PC-3 (cell line): ENCODE measurements around the gene XCL2. TPM values are rescaled to one million over a fixed set of nuclear protein-coding genes. Genes with fewer than 3 reads are reported as not detected.

ENCODE experiments used
- ATAC-seq: fragments of 200-7000 bp; cut with Tn5 transposase; 2 replicates; pipeline ENCODE4 v1.9.1; 2020; ENCODE audit warnings: mild to moderate bottlenecking, moderate library complexity
- BruUV-seq: library from RNA; stranded (reverse); fragments of 400-500 nt; replicated peaks from 2 replicates; lab custom pipeline; 2021; lab: Mats Ljungman, UMichigan
- CTCF ChIA-PET: fragments of 300-600 bp; sonication (Branson Sonifier 250); formaldehyde crosslinking; loops from one replicate; lab custom pipeline; 2022; ENCODE audit warnings: antibody characterized with exemption; lab: Charles Lee
- POLR2A ChIA-PET: fragments of 300-600 bp; sonication (Branson Sonifier 250); formaldehyde crosslinking; loops from one replicate; lab custom pipeline; 2022; ENCODE audit warnings: antibody characterized with exemption; ENCODE audit not compliant: unreplicated experiment; lab: Charles Lee
- DNase-seq: peaks from one replicate; pipeline ENCODE4 v3.0.0-alpha.2; 2015
- H2AFZ ChIP-seq: fragments of 300-600 bp; sonication (generic); 2 replicates; pipeline ENCODE4 v1.6.0; 2016; ENCODE audit warnings: antibody characterized with exemption, low read length
- H3F3A ChIP-seq: fragments of 300-600 bp; sonication (generic); one replicate; pipeline ENCODE4 v1.6.0; 2017; ENCODE audit warnings: antibody characterized with exemption, low read length, control low read depth, mild to moderate bottlenecking; ENCODE audit not compliant: unreplicated experiment
- H3K27ac ChIP-seq: fragments of 300-600 bp; sonication (generic); 2 replicates; pipeline ENCODE4 v1.5.1; 2016; ENCODE audit warnings: mild to moderate bottlenecking, low read length
- H3K27me3 ChIP-seq: fragments of 300-600 bp; sonication (generic); 2 replicates; pipeline ENCODE4 v1.6.1; 2016; ENCODE audit warnings: low read length, mixed read lengths
- H3K36me3 ChIP-seq: fragments of 300-600 bp; sonication (generic); 2 replicates; pipeline ENCODE4 v1.6.1; 2016; ENCODE audit warnings: low read depth, mixed run types, low read length, mixed read lengths
- H3K4me1 ChIP-seq: fragments of 300-600 bp; sonication (generic); 2 replicates; pipeline ENCODE4 v1.5.1; 2016; ENCODE audit warnings: low read length; ENCODE audit not compliant: insufficient read depth
- H3K4me2 ChIP-seq: fragments of 300-600 bp; sonication (generic); 2 replicates; pipeline ENCODE4 v1.6.0; 2016; ENCODE audit warnings: low read length
- H3K4me3 ChIP-seq: fragments of 300-600 bp; sonication (generic); 2 replicates; pipeline ENCODE4 v1.5.1; 2016; ENCODE audit warnings: mild to moderate bottlenecking, low read length, mixed read lengths
- H3K79me2 ChIP-seq: fragments of 300-600 bp; sonication (generic); 2 replicates; pipeline ENCODE4 v1.6.1; 2017; ENCODE audit warnings: low read length, mixed read lengths
- H3K9ac ChIP-seq: fragments of 300-600 bp; sonication (generic); 2 replicates; pipeline ENCODE4 v1.6.0; 2016; ENCODE audit warnings: mild to moderate bottlenecking, low read length
- H3K9me2 ChIP-seq: fragments of 300-600 bp; sonication (generic); replicated peaks from 2 replicates; pipeline ENCODE4 v1.6.1; 2016; ENCODE audit warnings: mixed run types, low read length, mixed read lengths
- H3K9me3 ChIP-seq: fragments of 300-600 bp; sonication (generic); 2 replicates; pipeline ENCODE4 v1.6.1; 2016; ENCODE audit warnings: low read length, mixed read lengths
- H4K20me1 ChIP-seq: fragments of 300-600 bp; sonication (generic); 2 replicates; pipeline ENCODE4 v1.6.1; 2016; ENCODE audit warnings: low read length, mixed read lengths
- CTCF ChIP-seq: fragments of 300-600 bp; sonication (generic); conservative IDR thresholded peaks from 2 replicates; pipeline ENCODE4 v1.5.1; 2017; ENCODE audit warnings: antibody characterized with exemption, low read depth, mild to moderate bottlenecking, low read length
- EZH2 ChIP-seq: fragments of 300-600 bp; sonication (generic); IDR thresholded peaks from one replicate; pipeline ENCODE4 v1.6.1; 2017; ENCODE audit warnings: antibody characterized with exemption, mild to moderate bottlenecking, low read length; ENCODE audit not compliant: unreplicated experiment
- EZH2phosphoT487 ChIP-seq: fragments of 300-600 bp; sonication (generic); IDR thresholded peaks from 2 replicates; pipeline ENCODE4 v1.6.1; 2018; ENCODE audit warnings: mild to moderate bottlenecking, antibody characterized with exemption, low read length, borderline replicate concordance
- intact Hi-C: fragments of 100-400 bp; cut with micrococcal nuclease; formaldehyde crosslinking; loops from 2 replicates; pipeline ENCODE4 v1.9.0; 2023
- total RNA-seq: library from RNA; depleted of rRNA; stranded (reverse); fragments of >200 nt; gene quantifications from 2 replicates; pipeline ENCODE4 v1.2.3, GENCODE V29; 2014

The XCL2 gene
- total RNA-seq, 1 experiment from 2014 or later, result not detected

- H3K79me2 ChIP-seq, result no peaks in the 10 kb centered on the region
- no peaks in the 10 kb centered on the region for H3K4me1 ChIP-seq
- peaks cover 55% of the 10 kb centered on the region for H3K27me3 ChIP-seq
- H3K27ac ChIP-seq, result no peak overlapping the region
- no peak overlapping the region for H3K4me2 ChIP-seq
- no peak overlapping the region for H3K4me3 ChIP-seq
- H3K9me3 ChIP-seq, result no peaks in the 10 kb centered on the region
- ChIA-PET CTCF (no interaction called here), POLR2A (no interaction called here)
- H3K9ac ChIP-seq, result no peak overlapping the region
- no TSS peak for BruUV-seq
- H2AFZ ChIP-seq, result no peak overlapping the region
- no peaks in the 10 kb centered on the region for H3K36me3 ChIP-seq
- DNase-seq (no peak), ATAC-seq (no peak)
- H4K20me1 ChIP-seq, result no peaks in the 10 kb centered on the region
- H3F3A ChIP-seq, result no peaks in the 10 kb centered on the region
- no peaks in the 10 kb centered on the region for H3K9me2 ChIP-seq
- intact Hi-C loops, result no loop called here
- TF ChIP-seq EZH2 (no peak), EZH2phosphoT487 (no peak), CTCF (no peak)
Observed at GRCh38 chr1:168567568-168567967, 23.8 kb upstream of the XCL2 start.

- Histone ChIP-seq H4K20me1 (no peaks in the 10 kb centered on the region), H3K36me3 (no peaks in the 10 kb centered on the region), H3K4me1 (no peaks in the 10 kb centered on the region), H3K27me3 (peaks cover 50% of the 10 kb centered on the region), H3K27ac (no peak overlapping the region), H2AFZ (no peak overlapping the region), H3K79me2 (no peaks in the 10 kb centered on the region), H3K4me3 (no peak overlapping the region), H3K4me2 (no peak overlapping the region), H3K9ac (no peak overlapping the region), H3F3A (no peaks in the 10 kb centered on the region), H3K9me3 (no peaks in the 10 kb centered on the region), H3K9me2 (no peaks in the 10 kb centered on the region)
- no TSS peak for BruUV-seq
- TF ChIP-seq EZH2phosphoT487, result no peak
- TF ChIP-seq CTCF, result no peak
- TF ChIP-seq EZH2, result no peak
- CTCF ChIA-PET, result no interaction called here
- POLR2A ChIA-PET, result no interaction called here
- DNase-seq (no peak), ATAC-seq (no peak)
- intact Hi-C loops, result no loop called here
Observed at GRCh38 chr1:168567007-168567406, 23.2 kb upstream of the XCL2 start.

- ChIA-PET POLR2A (no interaction called here), CTCF (no interaction called here)
- H3K9me2 ChIP-seq, result no peaks in the 10 kb centered on the region
- H3K4me1 ChIP-seq, result no peaks in the 10 kb centered on the region
- H3K9me3 ChIP-seq, result no peaks in the 10 kb centered on the region
- ATAC-seq (no peak), DNase-seq (no peak)
- intact Hi-C loops, result no loop called here
- H3K4me3 ChIP-seq, result no peak overlapping the region
- TF ChIP-seq EZH2phosphoT487, result no peak
- no peak for TF ChIP-seq CTCF
- TF ChIP-seq EZH2, result no peak
- no peak overlapping the region for H2AFZ ChIP-seq
- no peak overlapping the region for H3K27ac ChIP-seq
- H3K79me2 ChIP-seq, result no peaks in the 10 kb centered on the region
- H3K27me3 ChIP-seq, result peaks cover 42% of the 10 kb centered on the region
- H4K20me1 ChIP-seq, result no peaks in the 10 kb centered on the region
- H3F3A ChIP-seq, result no peaks in the 10 kb centered on the region
- no TSS peak for BruUV-seq
- H3K36me3 ChIP-seq, result no peaks in the 10 kb centered on the region
- no peak overlapping the region for H3K4me2 ChIP-seq
- H3K9ac ChIP-seq, result no peak overlapping the region
Observed at GRCh38 chr1:168565825-168566224, 22.0 kb upstream of the XCL2 start.
